ENCODE results near the gene IPP. TPM values are rescaled to one million over a fixed set of nuclear protein-coding genes. Genes with fewer than 3 reads are reported as not detected.

IPP gene
- total and polyA plus RNA-seq, 7 donors: 6.9 to 15.3 (median 11.2) TPM

GRCh38 chr1:45666836-45667235, 83.6 kb downstream of the IPP start:
- Histone ChIP-seq H3K27me3 (no peaks in the 10 kb centered on the region), H3K9me3 (no peaks in the 10 kb centered on the region), H3K4me3 (no peak overlapping the region), H3K4me1 (peaks cover 0 to 44% (median 29%) of the 10 kb centered on the region in 4 donors), H3K27ac (no peak overlapping the region), H3K36me3 (no peaks in the 10 kb centered on the region)
- TF ChIP-seq CTCF (IDR thresholded peaks at IDR 0.05) (no peak), EP300 (IDR thresholded peaks at IDR 0.05) (no peak), POLR2AphosphoS5 (IDR thresholded peaks at IDR 0.05) (no peak), POLR2A (IDR thresholded peaks at IDR 0.05) (no peak)
- WGBS, 2 donors: 86 to 92% methylated on average over 2 of the region's 2 CpGs
- DNase-seq: no peak
- intact Hi-C loops (cut with DNase I): loop anchor here (10.0 kb wide), 1 partner anchor 62 kb away; no protein-coding TSS in a partner anchor

- Histone ChIP-seq H3K27ac (no peak overlapping the region), H3K27me3 (no peaks in the 10 kb centered on the region), H3K36me3 (peaks cover 28 to 55% (median 45%) of the 10 kb centered on the region in 4 donors), H3K4me3 (no peak overlapping the region), H3K4me1 (peaks cover 0 to 5% (median 0%) of the 10 kb centered on the region in 4 donors), H3K9me3 (no peaks in the 10 kb centered on the region)
- TF ChIP-seq POLR2AphosphoS5 (IDR thresholded peaks at IDR 0.05) (no peak), POLR2A (IDR thresholded peaks at IDR 0.05) (no peak), CTCF (IDR thresholded peaks at IDR 0.05) (no peak), EP300 (IDR thresholded peaks at IDR 0.05) (no peak)
- intact Hi-C loops (cut with DNase I): loop anchor here (10.0 kb wide), 1 partner anchor 56 kb away; no protein-coding TSS in a partner anchor
- WGBS, 2 donors: 66 to 73% methylated on average over 2 of the region's 2 CpGs
- DNase-seq: no peak
These were observed 90.1 kb downstream of the IPP start for GRCh38 chr1:45660336-45660735.

- H3K27ac ChIP-seq: no peak overlapping the region
These were observed 91.2 kb downstream of the IPP start for GRCh38 chr1:45659222-45659621.

GRCh38 chr1:45658171-45658570, 92.3 kb downstream of the IPP start:
- Histone ChIP-seq H3K4me1 (peaks cover 0 to 5% (median 0%) of the 10 kb centered on the region in 4 donors), H3K36me3 (peaks cover 32 to 77% (median 60%) of the 10 kb centered on the region in 4 donors), H3K27ac (no peak overlapping the region), H3K4me3 (no peak overlapping the region), H3K27me3 (no peaks in the 10 kb centered on the region), H3K9me3 (no peaks in the 10 kb centered on the region)
- TF ChIP-seq CTCF (IDR thresholded peaks at IDR 0.05) (no peak), EP300 (IDR thresholded peaks at IDR 0.05) (no peak), POLR2A (IDR thresholded peaks at IDR 0.05) (no peak), POLR2AphosphoS5 (IDR thresholded peaks at IDR 0.05) (no peak)
- DNase-seq: no peak
- 22 to 65% methylated on average over 2 of the region's 2 CpGs for WGBS, 2 donors
- intact Hi-C loops (cut with DNase I): no loop called here

More at GRCh38 chr1:45659222-45659621, 91.2 kb downstream of the IPP start:
- intact Hi-C loops (cut with DNase I): no loop called here
- H3K4me1 ChIP-seq: peaks cover 0 to 5% (median 0%) of the 10 kb centered on the region in 4 donors
- no peak for DNase-seq
- H3K27me3 ChIP-seq: no peaks in the 10 kb centered on the region
- no peak for TF ChIP-seq POLR2A (IDR thresholded peaks at IDR 0.05)
- H3K4me3 ChIP-seq: no peak overlapping the region
- no peaks in the 10 kb centered on the region for H3K9me3 ChIP-seq
- H3K36me3 ChIP-seq: peaks cover 32 to 66% (median 56%) of the 10 kb centered on the region in 4 donors
- WGBS, 2 donors: 85 to 93% methylated on average over 2 of the region's 2 CpGs

GRCh38 chr1:45656573-45657226, 93.8 kb downstream of the IPP start:
- intact Hi-C loops (cut with DNase I): no loop called here
- DNase-seq: no peak
- H3K27ac ChIP-seq: no peak overlapping the region
- H3K27me3 ChIP-seq: no peaks in the 10 kb centered on the region
- peaks cover 0 to 5% (median 0%) of the 10 kb centered on the region in 4 donors for H3K4me1 ChIP-seq
- no peak overlapping the region for H3K4me3 ChIP-seq
- TF ChIP-seq CTCF (IDR thresholded peaks at IDR 0.05): no peak
- no peak for TF ChIP-seq POLR2AphosphoS5 (IDR thresholded peaks at IDR 0.05)
- no peak for TF ChIP-seq EP300 (IDR thresholded peaks at IDR 0.05)
- TF ChIP-seq POLR2A (IDR thresholded peaks at IDR 0.05): no peak
- peaks cover 32 to 92% (median 64%) of the 10 kb centered on the region in 4 donors for H3K36me3 ChIP-seq
- WGBS, 2 donors: 89 to 90% methylated on average over 3 of the region's 3 CpGs
- no peaks in the 10 kb centered on the region for H3K9me3 ChIP-seq

Data from sigmoid colon (tissue), 7 donors.